DMS79 (cell line): ENCODE measurements around the gene LRRK1.

ENCODE experiments used
- DNase-seq: peaks from one replicate; lab custom pipeline; 2025; lab: John Stamatoyannopoulos, UW

Gene LRRK1

GRCh38 chr15:101006931-101007691, 88.0 kb downstream of the LRRK1 start:
- peak; percentile 17 for DNase-seq

GRCh38 chr15:101008158-101009139, 89.3 kb downstream of the LRRK1 start:
- DNase-seq, result peak; percentile 79

GRCh38 chr15:101009176-101009575, 90.0 kb downstream of the LRRK1 start:
- DNase-seq, result no peak

- DNase-seq, result no peak
Observed at GRCh38 chr15:101010781-101011180, 91.6 kb downstream of the LRRK1 start.

GRCh38 chr15:101012326-101013200, 93.4 kb downstream of the LRRK1 start:
- DNase-seq, result no peak

- DNase-seq, result no peak
Observed at GRCh38 chr15:101013201-101013550, 94.0 kb downstream of the LRRK1 start.

- peak; percentile 82 for DNase-seq
Observed at GRCh38 chr15:101013769-101014675, 94.9 kb downstream of the LRRK1 start.

GRCh38 chr15:101014921-101015841, 96.0 kb downstream of the LRRK1 start:
- no peak for DNase-seq

GRCh38 chr15:101016581-101016980, 97.4 kb downstream of the LRRK1 start:
- DNase-seq, result no peak

GRCh38 chr15:101017093-101017754, 98.1 kb downstream of the LRRK1 start:
- no peak for DNase-seq

GRCh38 chr15:101018016-101018415, 98.9 kb downstream of the LRRK1 start:
- no peak for DNase-seq

- DNase-seq, result no peak
Observed at GRCh38 chr15:101018450-101018849, 99.3 kb downstream of the LRRK1 start.

GRCh38 chr15:101019366-101019896, 100.3 kb downstream of the LRRK1 start:
- no peak for DNase-seq

- DNase-seq, result no peak
Observed at GRCh38 chr15:101020451-101020850, 101.3 kb downstream of the LRRK1 start.

- no peak for DNase-seq
Observed at GRCh38 chr15:101020945-101021344, 101.8 kb downstream of the LRRK1 start.

- no peak for DNase-seq
Observed at GRCh38 chr15:101022306-101022705, 103.1 kb downstream of the LRRK1 start.

GRCh38 chr15:101022876-101023275, 103.7 kb downstream of the LRRK1 start:
- no peak for DNase-seq

GRCh38 chr15:101023501-101024072, 104.4 kb downstream of the LRRK1 start:
- DNase-seq, result no peak
